ENCODE measurements around the gene LRP8.

The LRP8 gene

DNA sequence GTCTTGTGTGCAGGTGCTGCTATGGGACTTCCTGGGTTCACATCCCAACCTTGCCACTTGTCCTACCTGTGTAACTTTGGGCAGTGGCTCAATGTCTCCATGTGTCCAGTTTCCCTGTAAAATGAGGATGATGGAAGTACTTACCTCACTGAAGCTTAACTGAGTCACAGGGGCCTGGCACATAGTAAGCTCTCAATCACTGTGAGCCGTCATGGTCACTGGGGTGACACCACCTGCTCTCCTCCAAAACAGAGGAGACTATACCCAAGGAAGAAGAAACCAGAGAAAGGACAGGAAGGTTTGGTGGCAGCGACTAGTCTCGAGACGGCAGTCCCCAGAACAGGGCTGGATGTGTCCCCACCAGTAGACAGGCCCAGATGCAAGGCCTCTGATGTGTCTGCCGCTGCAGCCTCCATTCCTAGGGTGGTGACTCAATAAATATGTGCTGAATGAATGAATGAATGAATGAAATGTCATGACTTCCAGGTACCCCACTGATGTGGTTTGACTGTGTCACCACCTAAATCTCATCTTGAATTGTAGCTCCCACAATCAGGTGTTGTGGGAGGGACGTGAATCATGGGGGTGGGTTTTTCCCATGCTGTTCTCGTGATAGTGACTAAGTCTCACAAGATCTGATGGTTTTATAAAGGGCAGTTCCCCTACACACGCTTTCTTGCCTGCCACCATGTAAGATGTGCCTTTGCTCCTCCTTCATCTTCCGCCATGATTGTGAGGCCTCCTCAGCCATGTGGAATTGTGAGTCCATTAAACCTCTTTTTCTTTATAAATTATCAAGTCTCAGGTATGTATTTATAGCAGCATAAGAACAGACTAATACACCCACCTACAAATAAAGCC lies 13.0 kb upstream of the LRP8 start:
- no peak for DNase-seq (ENCODE audit: low read depth, low spot score)

DNA sequence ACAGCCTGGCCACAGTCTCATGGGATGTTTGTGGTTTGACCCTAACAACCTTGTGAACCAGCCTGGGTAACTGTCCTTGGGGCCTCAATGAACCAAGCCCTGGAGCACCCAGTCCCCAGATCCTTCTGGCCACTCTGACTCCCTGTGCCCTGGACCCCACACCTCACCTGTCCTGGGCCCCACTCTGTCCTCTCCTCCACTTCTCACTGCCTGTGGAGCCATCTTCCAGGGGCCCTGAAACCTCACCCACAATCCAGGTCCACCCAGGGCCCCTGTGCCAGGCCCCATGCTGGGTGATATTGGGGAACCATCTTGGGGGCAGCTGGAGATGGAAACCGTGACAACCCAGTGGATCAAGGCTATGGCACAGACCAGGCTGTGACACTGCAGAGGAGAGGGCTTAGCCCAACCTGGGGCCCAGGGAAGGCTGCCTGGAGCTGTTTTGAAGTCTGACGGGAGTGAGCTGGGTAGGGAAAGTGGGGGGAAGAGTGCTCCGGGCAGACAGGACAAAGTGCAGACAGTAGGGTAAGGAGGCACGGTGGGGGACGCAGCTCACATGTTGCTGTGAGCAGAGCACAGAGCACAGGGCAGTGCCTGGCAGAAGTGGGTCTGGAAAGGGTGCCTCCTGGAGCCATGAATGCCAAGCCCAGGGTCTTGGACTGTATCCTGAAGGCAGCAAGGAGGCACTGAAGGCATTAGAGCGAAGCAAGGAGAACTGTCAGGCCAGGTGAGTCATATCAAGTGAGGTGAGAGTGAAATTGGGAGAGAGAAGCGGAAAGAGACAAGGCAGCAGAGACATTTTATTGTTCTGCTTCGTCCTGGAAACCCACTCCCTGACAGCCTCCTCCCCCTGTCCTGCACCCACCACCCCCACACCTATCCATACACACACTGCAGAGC lies 12.1 kb upstream of the LRP8 start:
- no peak for DNase-seq (ENCODE audit: low read depth, low spot score)

DNA sequence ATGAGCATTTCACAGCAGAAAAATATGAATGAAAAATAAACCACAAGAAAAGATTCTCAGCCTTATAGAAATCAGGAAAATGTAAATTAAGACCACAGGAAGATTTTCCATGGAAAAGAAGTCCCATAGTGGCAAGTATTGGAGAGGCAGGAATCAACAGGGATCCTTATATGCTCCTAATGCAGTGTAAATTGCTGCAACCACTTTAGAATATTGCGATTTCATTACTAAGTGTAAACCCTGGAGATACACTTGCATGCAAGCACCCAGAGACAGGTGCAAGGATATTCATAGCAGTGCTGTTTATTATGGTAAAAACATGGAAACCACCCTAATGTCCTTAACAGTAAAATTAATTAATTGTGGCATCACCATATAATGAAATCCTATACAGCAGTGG lies 10.6 kb upstream of the LRP8 start:
- DNase-seq (ENCODE audit: low read depth, low spot score): no peak

DNA sequence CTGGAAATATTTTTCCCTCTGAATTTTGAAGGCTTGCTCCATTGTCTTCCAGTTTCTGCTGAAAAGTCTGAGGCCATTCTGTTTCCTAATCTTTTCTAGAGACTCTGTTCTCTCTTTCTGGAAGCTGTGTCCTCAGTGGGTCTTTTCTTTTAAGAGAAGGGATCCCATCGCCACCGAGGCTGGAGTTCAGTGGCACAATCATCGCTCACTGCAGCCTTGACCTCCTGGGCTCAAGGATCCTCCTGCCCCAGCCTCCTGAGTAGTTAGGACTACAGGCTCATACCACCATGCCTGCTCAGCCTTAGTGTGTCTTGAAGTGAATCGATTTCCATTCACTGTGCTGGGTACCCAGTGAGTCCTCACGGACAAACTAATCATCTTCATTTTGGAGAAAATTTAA lies 9.6 kb upstream of the LRP8 start:
- no peak for DNase-seq (ENCODE audit: low read depth, low spot score)

DNA sequence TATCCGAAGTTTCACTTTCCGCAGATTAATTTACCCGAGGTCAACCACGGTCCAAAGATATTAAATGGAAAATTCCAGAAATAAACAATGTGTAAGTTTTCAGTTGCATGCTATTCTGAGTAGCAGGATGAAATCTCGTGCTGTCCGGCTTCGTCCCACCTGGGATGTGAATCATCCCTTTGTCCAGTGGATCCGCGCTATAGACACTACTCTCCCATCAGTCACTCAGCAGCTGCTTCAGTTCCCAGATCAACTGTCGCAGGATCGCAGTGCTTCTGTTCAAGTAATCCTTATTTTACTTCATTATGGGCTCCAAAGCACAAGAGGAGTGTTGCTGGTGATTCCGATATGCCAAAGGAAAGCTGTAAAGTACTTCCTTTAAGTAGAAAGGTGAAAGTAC lies 8.3 kb upstream of the LRP8 start:
- no peak for DNase-seq (ENCODE audit: low read depth, low spot score)

DNA sequence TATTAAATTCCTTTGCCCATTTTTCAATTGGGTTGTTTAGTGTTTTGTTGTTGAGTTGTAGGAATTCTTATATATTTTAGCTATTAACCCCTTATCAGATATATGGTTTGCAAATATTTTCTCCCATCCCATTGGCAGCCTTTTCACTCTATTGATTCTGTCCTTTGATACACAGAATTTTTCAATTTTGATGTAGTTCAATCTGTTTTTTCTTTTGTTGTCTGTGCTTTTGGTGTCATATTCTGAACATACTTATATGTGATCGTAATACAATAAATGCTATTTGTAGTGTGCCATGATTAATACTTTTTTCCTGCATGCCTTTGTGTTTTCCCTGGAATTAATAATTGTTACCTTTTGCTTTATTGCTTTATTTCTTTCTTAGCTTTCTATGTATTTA lies 7.8 kb upstream of the LRP8 start:
- no peak for DNase-seq (ENCODE audit: low read depth, low spot score)

DNA sequence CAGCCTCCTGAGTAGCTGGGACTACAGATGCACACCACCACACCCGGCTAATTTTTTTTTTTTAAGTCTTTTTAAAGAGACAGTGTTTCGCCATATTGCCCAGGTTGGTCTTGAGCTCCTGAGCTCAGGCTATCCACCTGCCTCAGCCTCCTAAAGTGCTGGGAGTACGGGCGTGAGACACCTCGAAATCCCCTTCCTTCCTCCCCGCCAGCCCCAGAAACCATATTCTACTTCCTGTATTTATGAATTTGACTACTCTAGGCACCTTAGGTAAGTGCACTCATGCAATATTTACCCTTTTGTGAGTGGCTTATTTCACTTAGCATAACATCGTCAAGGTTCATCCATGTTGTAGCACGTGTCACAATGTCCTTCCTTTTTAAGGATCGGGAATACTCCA lies 6.9 kb upstream of the LRP8 start:
- no peak for DNase-seq (ENCODE audit: low read depth, low spot score)

DNA sequence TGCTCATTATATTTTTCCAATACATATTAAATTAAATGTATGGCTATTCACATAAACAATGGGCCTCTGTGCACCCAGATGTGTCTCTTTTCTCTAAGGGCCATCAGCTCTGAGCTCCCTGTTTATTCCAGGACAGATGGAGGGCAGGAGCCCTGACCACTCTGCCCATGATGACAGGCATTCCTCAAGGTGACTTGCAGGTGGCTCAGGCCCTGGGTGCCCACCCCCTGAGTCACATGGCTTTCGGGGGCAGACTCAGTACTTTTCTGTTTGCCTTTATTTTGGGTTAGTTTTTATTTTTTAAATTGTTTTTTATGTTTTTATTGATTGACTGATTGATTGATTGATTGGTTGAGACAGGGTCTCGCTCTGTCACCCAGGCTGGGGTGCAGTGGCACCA lies 6.4 kb upstream of the LRP8 start:
- DNase-seq (ENCODE audit: low read depth, low spot score): no peak

DNA sequence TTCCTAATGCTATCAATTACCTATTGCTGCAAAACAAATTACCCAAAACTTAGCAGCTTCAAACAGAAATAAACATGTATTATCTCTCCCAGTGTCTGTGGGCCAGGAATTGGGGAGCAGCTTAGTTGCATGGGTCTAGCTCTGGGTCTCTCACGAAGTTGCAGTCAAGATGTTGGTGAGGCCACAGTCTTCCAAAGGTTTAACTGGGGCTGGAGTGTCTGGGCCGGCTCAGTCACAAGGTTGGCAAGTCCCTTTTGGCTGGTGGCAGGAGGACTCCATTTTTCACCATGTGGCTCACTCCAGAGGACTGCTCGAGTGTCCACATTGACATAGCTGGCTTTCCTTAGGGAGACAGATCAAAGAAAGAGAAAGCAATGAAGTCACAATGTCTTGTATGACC lies 5.0 kb upstream of the LRP8 start:
- no peak for DNase-seq (ENCODE audit: low read depth, low spot score)

DNA sequence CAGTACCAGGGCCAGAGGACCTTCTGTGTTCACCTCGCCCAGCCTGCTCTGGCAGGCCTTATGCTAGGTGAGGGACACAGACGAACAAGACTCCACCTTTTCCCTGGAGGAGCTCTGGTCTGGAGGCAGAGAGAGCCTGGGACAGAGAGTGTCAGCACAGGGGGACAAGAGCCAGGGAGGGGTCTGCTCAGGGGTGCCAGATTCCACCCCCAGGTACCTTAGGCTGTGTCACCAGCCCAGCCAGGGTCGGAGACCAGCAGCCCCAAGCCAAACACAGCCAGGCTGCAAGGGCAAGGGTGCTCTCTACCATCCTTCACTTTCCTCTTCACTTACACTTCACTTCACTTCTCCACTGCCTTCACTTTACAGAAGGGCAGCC lies 4.3 kb upstream of the LRP8 start:
- DNase-seq (ENCODE audit: low read depth, low spot score): no peak

DNA sequence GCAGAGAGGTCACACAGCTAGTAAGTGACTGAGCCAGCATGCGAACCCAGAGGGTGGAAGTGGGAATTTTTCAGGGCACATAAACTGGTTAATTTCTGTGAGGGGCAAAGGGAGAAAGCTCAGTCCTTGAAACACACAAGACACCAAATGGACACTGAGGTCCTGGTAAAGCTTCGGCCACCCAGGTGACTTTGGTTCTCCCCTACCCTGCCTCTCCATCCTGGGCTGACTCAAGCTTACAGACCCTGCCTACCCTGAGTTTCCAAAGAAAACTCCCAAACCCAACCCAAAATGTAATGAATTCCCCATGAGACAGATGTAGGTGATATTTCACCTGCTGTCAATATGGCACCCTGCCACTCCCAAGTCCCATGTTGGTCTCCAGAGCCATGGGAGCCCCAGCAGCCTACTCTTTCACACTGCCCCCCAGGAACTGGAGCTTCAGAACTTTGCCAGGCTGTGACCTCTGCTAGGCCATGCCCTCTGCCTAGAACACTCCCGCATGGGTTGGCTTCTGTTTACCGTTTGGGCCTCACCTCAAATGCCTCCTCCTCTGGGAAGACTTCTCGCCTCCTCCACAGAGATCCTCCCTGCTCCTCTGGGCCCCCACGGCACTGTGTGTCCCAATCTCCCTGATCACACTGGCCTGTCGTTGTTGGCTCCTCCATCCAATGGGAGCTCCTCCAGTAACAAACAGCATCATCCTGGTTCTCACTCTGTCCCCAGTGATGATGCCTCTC lies 3.7 kb upstream of the LRP8 start:
- DNase-seq (ENCODE audit: low read depth, low spot score): no peak

DNA sequence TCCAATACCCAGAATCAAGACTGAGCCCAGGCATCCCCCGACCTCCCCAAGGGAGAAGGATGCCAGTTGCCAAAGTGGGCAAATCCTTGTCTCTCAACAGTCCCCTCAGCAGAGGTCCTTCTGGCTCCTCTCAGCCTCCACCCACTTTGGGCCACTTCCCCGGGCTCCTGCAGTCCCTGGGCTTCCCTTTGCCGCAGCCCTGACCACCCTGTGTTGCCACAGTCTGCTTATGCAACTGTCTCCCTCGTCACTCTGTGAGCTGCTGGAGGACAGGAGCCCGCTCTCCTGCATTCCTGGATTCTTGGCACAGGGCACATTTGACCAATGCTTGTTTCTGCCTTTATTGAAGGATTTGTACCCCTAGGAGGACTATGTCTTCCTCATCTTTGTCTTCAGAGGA lies 2.9 kb upstream of the LRP8 start:
- DNase-seq (ENCODE audit: low read depth, low spot score): no peak

DNA sequence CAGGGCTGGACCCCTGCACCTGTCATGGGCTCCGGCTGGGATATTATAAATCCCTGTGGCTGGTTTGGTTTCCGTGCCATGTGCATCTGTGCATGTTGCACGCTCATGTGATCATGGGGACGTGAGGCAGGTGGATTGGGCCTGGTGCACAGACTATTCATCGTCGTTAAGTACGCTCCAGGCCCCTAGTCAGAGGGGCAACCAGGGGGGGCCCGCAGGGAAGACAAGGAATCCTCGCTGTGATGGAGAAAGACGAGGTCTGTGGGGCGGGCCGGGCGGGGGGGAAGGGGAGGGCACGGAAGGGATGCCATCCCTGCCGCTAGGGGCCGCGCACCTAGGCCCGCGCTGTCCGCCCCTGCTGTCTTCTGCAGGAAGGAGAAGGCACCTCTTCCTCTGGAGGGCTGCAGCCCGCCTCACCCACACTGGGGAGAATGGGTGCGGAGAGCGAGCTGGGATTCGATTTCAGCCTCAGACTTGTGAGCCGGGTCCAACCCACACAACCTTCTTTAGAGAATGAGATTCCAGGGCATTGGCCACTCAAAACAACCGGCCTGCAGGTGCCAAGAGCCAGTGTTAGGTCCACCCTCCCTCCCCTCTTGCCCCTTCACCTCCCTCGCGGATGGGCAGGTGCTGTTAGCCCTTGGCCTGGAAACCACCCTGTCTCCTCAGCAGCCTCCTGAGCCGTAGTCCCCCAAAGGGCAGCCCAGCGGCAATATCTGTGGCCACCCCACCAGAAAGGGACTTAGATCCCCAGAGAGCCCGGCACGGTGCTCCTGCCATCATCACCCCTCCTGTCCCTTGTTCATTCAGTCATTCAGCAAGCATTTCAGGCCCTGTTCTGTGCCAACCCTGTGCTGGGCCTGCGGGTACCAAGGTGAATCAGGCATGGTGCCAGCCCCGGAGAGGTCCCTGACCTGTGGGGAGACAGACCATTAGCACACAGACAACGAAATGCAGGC lies 950 bp upstream of the LRP8 start:
- DNase-seq (ENCODE audit: low read depth, low spot score): no peak

DNA sequence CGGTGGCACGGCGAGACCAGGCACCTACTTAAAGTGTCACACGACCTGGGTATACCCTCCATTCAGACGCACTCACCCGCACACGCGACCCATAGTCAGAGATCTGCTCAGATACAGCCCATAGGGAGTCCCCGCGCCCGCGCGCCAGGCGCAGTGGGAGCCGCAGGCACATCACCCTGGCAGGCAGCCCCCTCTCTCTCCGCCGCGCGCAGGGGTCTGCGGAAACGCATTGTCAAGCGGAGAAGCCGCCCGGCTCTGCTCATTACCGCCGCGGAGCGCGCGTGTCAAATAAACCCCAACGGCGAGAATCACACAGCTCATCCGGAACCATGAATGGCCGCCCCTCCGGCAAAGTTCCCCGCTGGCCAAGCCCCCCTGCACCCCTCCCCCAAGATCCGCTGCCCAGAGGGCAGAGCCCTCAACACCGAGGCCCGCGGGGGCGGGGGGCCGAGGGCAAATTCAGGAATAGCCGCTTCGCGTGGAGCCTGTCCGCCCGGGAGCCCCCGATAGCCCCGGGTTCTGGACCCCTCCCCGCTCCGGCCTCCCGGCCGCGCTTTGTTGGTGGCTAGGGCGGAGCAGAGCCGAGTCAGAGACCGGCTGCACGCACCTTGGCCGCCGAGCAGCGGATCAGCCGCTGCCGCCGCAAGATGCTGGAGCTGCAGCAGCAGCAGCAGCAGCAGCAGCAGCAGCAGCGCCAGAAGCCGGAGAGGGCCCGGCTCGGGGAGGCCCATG lies 522 bp downstream of the LRP8 start:
- DNase-seq (ENCODE audit: low read depth, low spot score): peak; percentile 43

DNA sequence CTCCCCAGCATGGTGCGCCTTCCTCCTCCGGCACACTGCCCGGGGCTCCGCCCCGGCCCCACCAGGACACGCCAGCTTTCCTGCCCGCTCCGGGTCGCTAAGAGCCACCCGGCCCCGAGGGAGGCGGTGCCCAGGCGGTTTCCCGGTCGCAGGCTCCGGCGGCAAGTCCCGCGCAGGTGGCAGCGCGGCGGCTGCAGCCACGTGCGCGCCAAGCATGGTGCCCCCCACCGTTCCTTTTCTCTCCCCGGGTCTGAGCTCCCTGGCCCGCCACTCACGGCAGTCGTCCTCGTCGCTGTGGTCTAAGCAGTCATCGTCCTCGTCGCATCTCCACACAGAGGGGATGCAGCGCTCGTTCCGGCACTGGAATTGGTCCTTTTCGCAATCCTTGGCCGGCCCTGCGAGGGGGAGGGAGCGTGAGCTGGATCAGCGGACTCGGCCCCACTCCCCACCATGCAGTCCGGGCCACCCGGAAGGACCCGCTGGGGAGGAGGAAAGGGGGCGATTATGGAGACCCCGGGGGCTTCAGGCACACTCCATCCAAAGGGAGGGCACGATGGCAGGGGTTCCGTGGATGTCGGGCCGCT lies 1.2 kb downstream of the LRP8 start:
- DNase-seq (ENCODE audit: low read depth, low spot score): peak; percentile 46

DNA sequence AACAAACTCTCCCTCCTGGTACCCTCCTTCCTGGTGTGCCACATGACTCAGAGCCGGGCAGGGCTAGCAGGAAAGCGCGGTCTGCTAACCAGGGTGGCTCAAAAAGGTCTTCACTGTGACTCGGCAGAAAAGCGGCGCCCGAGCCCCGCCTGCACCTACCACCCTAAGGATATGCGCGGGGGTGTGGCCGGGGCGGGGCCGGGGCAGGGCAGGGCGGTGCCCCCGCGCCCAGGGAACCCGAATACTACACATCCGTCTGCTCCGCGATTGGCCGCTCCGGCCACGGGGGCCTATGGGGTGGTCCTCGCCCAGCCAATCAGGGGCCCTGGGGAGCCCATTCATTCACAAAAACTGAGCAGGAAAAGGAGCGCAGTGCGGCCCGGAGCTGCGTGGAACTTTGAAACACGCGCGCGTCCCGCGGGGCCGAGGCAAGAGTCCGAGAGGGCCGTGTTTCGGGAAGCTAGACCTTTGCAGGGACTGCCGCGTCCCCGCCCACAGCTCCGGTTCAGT lies 1.7 kb downstream of the LRP8 start:
- DNase-seq (ENCODE audit: low read depth, low spot score): peak; percentile 93

DNA sequence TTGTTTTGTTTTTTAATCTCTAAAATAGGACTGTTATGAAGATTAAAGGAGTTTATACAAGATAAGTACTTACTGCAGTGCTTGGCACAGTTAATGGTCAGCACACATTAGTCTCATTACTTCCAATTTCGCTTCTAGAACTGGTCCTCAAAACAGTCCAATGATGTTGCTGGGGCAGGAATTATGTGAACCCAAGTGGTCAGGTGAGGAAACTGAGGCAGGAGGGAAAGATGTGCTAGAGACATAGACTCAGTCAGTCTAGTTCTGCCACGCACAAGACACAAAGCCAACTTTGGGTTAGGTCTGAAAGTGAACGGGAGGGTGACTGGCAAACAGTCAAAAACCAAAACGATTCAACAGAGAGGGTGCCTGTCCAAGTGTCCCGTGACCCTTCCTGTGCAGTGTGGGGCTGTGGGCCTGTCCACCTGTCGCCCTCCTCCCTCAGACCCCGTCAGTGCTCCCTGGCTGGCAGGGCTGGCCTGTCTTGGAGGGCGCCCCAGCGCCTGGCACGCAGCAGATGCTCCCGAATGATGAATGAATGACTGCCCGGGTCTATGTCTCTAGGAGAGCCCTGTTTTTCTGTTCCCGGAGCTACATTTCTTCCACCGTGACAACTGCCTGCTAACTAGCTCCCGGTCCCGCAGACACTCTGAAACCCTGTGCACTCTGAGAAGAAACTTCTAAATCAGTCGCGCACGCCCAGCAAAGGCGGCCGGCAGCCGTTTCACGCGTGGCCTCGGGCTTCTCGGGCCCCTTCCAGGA lies 2.4 kb downstream of the LRP8 start:
- no peak for DNase-seq (ENCODE audit: low read depth, low spot score)

DNA sequence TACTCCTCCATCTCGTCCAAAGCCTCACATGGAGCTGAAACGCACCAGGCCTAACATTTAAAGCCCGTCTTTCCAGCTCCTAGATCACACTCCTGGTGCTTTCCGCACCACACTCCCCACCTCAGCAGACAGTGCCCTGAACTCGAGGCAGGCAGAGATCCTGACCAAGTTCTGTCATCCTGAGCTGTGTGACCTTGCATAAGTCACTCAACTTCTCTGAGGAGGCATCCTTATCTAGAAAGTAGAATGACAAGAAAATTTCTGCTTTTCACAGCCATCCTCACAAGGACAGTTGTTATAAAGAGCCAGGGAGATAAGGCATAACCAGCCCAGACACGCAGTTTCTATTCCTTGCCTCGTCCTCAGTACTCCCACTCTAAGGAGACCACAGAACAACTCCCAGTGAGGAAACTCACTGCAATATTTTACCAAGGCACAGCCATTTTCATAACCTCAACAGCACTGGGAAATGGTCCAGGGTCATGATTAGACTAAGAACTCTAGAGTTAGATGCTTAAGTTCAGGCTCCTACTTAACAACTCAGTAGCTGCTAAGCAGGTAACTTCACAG lies 3.1 kb downstream of the LRP8 start:
- DNase-seq (ENCODE audit: low read depth, low spot score): no peak

DNA sequence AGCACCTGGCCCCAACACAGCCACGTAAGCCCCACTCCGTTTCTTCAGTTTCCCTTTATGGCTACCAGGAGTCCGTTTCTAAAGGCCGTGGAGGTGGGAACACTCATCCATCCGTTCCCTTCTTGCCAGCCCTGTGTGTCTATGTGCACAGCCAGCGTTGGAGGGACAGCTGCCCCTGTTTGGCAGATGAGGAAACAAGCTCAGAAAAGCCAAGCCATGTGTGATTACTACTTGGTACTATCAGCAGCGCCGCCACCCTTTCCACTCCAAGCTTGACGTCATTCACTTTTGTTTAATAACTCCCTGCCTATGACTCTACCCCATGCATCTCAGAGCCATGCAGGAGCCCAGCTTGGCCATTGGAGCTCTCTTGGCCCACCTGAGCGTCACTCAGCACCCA lies 3.5 kb downstream of the LRP8 start:
- DNase-seq (ENCODE audit: low read depth, low spot score): no peak
